22Rv1 (cell line): ENCODE results near the gene DGKB.

Experiments used
- H3K27ac ChIP-seq: fragments of 450-650 bp; 2 replicates; pipeline ENCODE4 v1.5.1; 2017
- ZFX ChIP-seq: fragments of 450-650 bp; IDR thresholded peaks from 2 replicates; pipeline ENCODE4 v1.6.1; 2017; ENCODE audit warnings: antibody characterized with exemption, borderline replicate concordance
- TF ChIP-seq, protein P1 (sequence below): fragments of 450-650 bp; IDR thresholded peaks from 2 replicates; pipeline ENCODE4 v1.5.1; 2017; ENCODE audit warnings: mild to moderate bottlenecking

The DGKB gene

DNA sequence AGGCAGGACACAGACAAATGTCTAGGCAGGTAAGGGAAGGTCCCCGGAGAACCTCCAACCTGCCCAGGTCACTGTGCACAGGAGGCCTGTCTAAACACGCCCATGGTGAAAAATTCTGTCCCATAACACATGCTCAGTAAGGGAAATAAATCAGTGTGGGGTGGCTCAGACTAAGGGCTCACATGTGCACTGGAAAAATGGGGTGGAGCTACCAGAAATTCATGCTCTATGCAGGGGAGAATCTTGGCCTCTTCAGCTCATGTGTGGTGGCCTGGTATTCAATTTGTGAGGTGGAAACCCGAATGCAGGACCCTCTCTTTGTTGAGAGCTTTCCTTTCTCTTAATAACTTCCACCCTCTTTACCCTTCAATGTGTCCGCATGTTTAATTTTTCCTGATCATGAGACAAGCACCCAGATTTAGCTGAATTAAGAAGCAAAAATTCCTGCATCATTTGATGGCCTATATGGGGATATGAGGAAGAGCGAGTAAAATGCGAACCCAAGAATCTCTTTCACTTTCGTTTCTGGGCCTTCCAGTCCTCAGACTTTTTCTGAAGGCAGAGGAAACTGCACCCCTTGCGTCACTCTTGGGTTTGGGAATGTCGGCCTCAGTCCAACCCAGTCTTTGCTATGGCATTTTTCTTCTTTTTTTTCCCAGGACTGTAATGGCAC lies 163.2 kb downstream of the DGKB start:
- no peak overlapping the region for H3K27ac ChIP-seq
- TF ChIP-seq, protein P1, sequence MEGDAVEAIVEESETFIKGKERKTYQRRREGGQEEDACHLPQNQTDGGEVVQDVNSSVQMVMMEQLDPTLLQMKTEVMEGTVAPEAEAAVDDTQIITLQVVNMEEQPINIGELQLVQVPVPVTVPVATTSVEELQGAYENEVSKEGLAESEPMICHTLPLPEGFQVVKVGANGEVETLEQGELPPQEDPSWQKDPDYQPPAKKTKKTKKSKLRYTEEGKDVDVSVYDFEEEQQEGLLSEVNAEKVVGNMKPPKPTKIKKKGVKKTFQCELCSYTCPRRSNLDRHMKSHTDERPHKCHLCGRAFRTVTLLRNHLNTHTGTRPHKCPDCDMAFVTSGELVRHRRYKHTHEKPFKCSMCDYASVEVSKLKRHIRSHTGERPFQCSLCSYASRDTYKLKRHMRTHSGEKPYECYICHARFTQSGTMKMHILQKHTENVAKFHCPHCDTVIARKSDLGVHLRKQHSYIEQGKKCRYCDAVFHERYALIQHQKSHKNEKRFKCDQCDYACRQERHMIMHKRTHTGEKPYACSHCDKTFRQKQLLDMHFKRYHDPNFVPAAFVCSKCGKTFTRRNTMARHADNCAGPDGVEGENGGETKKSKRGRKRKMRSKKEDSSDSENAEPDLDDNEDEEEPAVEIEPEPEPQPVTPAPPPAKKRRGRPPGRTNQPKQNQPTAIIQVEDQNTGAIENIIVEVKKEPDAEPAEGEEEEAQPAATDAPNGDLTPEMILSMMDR, result no peak
- TF ChIP-seq ZFX, result no peak

DNA sequence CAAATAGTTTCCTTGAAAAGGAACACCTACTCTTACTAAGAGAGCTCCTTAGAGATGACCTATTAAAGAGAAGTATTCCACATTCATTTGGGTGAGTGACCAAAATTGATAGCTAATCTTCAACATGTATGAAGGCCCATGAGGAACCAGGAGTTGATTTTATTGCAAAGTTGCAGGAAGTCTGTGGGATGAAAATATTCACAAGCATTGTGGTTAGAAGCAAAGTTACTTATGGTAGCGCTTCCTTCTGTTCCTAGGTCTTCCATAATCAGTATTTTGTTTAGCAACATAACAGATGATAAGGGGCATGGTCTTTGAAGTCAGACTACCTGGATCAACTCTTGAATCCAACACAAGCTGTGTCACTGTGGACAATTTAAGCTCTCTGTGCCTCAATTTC lies 164.5 kb downstream of the DGKB start:
- H3K27ac ChIP-seq, result no peak overlapping the region
- no peak for TF ChIP-seq ZFX
- TF ChIP-seq, protein P1, result no peak

DNA sequence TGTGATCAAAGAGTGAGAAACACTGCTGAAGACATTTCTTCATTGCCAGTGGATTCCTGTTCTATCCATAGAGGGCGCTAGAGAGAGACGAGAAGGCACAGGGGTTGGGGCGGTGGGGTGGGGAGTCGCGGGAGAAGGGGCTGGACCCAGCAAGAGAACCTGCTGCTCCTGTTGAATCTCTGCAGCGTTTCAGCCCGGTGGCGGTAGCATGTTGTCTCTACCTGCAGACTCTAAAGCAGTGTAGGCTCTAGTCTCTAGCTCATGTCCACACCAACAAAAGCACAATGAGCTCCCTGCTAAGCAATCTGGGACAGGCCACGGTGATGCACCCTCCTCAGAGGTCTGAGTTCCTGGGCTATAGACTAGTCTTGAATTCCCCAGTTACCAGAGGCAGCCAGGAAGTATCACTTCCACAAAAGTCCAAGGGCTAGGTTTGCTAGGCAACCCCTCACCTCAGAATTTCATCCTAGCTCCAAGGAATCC lies 167.7 kb downstream of the DGKB start:
- no peak overlapping the region for H3K27ac ChIP-seq
- TF ChIP-seq, protein P1, result peak; percentile 71
- TF ChIP-seq ZFX, result no peak

DNA sequence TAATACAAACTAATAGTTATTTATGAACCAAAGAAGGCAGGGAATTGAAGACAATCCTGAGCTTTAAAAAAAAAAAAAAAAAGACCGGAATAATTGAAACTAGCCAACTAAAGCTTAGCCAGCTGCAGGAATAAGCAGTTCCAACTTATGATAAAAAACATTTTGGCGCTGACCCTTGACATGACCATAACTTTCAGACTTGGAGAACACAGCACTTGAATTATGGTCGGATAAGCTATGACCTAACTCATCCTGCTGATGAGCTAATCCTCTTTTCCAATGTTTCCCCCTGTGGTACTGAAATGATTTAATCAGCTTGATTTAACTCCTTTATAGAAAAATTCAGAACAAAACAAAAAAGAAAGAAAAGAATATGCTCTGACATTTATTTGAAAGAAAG lies 181.8 kb downstream of the DGKB start:
- H3K27ac ChIP-seq, result no peak overlapping the region
- no peak for TF ChIP-seq ZFX
- TF ChIP-seq, protein P1, result no peak

DNA sequence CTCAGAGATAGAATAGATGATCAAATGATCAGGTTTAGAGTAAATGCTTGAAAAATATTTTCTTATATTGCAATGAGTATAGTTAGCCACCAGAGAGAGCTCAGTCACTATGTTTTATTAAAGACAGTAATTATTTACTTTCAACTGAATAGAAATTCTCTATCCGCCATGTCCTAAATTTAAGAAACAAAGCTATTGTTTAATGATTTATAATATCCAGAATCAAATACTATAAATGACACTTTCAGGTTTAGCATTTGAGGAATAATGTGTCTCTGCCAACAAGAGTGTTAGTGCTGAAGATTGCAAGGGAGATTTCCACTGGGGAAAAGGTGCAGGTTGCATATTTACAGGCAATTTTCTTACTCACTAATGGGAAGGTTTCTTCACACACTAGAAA lies 184.7 kb downstream of the DGKB start:
- no peak overlapping the region for H3K27ac ChIP-seq
- TF ChIP-seq ZFX, result no peak
- TF ChIP-seq, protein P1, result peak; percentile 88

DNA sequence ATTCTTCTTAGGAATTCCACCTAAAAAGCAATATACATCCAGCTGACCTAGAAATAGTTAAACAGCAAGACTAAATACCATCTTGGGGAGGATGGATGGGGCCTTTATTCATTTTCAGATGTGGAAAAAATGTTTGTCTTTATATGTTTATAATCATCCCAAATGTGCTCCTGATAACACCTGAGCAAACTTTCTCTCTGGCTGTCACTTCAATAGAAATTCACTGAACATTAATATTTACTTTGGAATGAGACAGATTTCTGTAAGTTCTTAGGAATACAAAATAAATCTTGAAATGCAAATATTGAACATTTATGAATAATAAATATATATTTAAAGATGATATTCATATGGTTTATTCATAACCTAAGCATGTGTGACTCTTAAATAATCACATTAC lies 185.4 kb downstream of the DGKB start:
- no peak overlapping the region for H3K27ac ChIP-seq
- no peak for TF ChIP-seq ZFX
- TF ChIP-seq, protein P1, result no peak

DNA sequence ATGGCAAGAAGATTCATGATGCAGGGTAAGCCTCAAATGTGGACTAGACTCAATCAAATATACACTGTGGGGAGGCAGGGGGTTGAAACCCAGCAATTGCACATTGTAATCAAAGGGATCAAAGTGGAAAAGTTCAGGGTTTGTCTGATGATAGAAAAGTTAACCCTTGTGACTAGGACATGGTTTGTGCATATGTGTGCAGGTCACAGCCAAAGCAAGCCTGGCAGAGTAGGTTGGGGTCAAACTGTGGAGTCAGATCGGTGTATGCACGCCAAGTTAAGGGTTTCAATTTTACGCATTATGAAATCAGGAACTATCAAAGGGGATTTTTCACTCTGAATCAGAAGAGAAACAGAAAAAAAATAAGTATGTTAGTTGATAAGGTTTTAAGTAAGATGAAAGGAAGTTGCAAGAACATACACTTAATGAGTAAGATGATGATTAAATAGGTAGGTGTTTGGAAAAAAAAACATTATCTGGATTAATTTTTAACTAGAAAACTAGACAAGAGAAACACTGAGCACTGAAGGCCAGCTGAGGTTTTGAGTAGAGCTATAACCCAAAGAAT lies 188.3 kb downstream of the DGKB start:
- TF ChIP-seq ZFX, result no peak
- TF ChIP-seq, protein P1, result no peak
- H3K27ac ChIP-seq, result no peak overlapping the region
